Measurements from ENCODE around the gene PLAAT5. TPM values are rescaled to one million over a fixed set of nuclear protein-coding genes. Genes with fewer than 3 reads are reported as not detected.

The PLAAT5 gene
- total and polyA plus RNA-seq, 9 donors, result 1.5 to 35.0 (median 3.8) TPM

Other genes with a start within 250 kb of the PLAAT5 start
- gene SLC22A25, start 247.6 kb downstream of the PLAAT5 start, total RNA-seq, result not detected
- not detected for gene SLC22A25, start 247.6 kb downstream of the PLAAT5 start, polyA plus RNA-seq
- gene SLC22A9, start 121.4 kb downstream of the PLAAT5 start, total RNA-seq, result not detected
- gene SLC22A9, start 121.4 kb downstream of the PLAAT5 start, polyA plus RNA-seq, result not detected
- gene LGALS12, start 14.9 kb upstream of the PLAAT5 start, total RNA-seq, result 1 to 10 TPM in 2 of 7 donors, under 1 TPM in 4, not detected in 1; 0.23 to 4.5 (median 0.74) TPM
- gene LGALS12, start 14.9 kb upstream of the PLAAT5 start, polyA plus RNA-seq, result 10 to 100 TPM in 1 of 2 donors, under 1 TPM in 1; 0.19 to 28.7 TPM
- gene PLAAT4, start 45.6 kb upstream of the PLAAT5 start, total RNA-seq, result 10 to 100 TPM; 35.8 to 70.9 (median 61.1) TPM
- gene PLAAT4, start 45.6 kb upstream of the PLAAT5 start, polyA plus RNA-seq, result 10 to 100 TPM; 67.0 to 71.6 TPM
- 1 to 10 TPM in 1 of 7 donors, under 1 TPM in 3, not detected in 3; 0.28 to 1.4 (median 0.40) TPM for gene PLAAT2, start 72.2 kb upstream of the PLAAT5 start, total RNA-seq
- under 1 TPM in 1 of 2 donors, not detected in 1; 0.12 TPM for gene PLAAT2, start 72.2 kb upstream of the PLAAT5 start, polyA plus RNA-seq
- gene PLAAT3, start 123.3 kb upstream of the PLAAT5 start, total RNA-seq, result 100 to 1,000 TPM in 5 of 7 donors, 10 to 100 TPM in 2; 52.2 to 147 (median 110) TPM
- 100 to 1,000 TPM in 1 of 2 donors, 10 to 100 TPM in 1; 41.1 to 128 TPM for gene PLAAT3, start 123.3 kb upstream of the PLAAT5 start, polyA plus RNA-seq
- 10 to 100 TPM; 44.9 to 81.8 (median 55.7) TPM for gene ATL3, start 180.2 kb upstream of the PLAAT5 start, total RNA-seq
- gene ATL3, start 180.2 kb upstream of the PLAAT5 start, polyA plus RNA-seq, result 10 to 100 TPM; 16.5 to 27.8 TPM
- gene RTN3, start 190.3 kb upstream of the PLAAT5 start, total RNA-seq, result 10 to 100 TPM; 53.2 to 82.9 (median 64.1) TPM
- 100 to 1,000 TPM in 1 of 2 donors, 10 to 100 TPM in 1; 49.5 to 142 TPM for gene RTN3, start 190.3 kb upstream of the PLAAT5 start, polyA plus RNA-seq